Caco-2 (cell line): ENCODE measurements around the gene RALGDS. TPM values are rescaled to one million over a fixed set of nuclear protein-coding genes. Genes with fewer than 3 reads are reported as not detected.

ENCODE experiments used
- BruUV-seq: library from RNA; stranded (reverse); fragments of 400-500 nt; replicated peaks from 2 replicates; lab custom pipeline; 2021; lab: Mats Ljungman, UMichigan
- CTCF ChIA-PET: fragments of 300-600 bp; sonication (Branson Sonifier 250); formaldehyde crosslinking; loops from one replicate; lab custom pipeline; 2022; ENCODE audit warnings: antibody characterized with exemption; lab: Charles Lee
- POLR2A ChIA-PET: fragments of 300-600 bp; sonication (Branson Sonifier 250); formaldehyde crosslinking; loops from one replicate; lab custom pipeline; 2022; ENCODE audit warnings: antibody characterized with exemption; lab: Charles Lee
- DNase-seq, 2 experiments: peaks; one replicate each; pipeline versions ENCODE4 v3.0.0 to v3.0.0-alpha.2; 2020 to 2022
- H3K27me3 ChIP-seq: replicated peaks from 2 replicates; pipeline ENCODE4 v1.6.0; 2011; ENCODE audit warnings: low read length; ENCODE audit not compliant: control insufficient read depth, insufficient read depth
- H3K36me3 ChIP-seq: 2 replicates; pipeline ENCODE4 v1.5.1; 2011; ENCODE audit warnings: low read length; ENCODE audit not compliant: control insufficient read depth, insufficient read depth
- H3K4me1 ChIP-seq: fragments of 250-450 bp; sonication (Bioruptor Pico); 2 replicates; pipeline ENCODE4 v1.5.1; 2020; ENCODE audit warnings: mild to moderate bottlenecking
- H3K4me3 ChIP-seq: 2 replicates; pipeline ENCODE4 v1.5.1; 2011; ENCODE audit warnings: low read depth, mild to moderate bottlenecking, control low read depth, low read length
- H3K9me3 ChIP-seq: fragments of 250-450 bp; sonication (Bioruptor Pico); 2 replicates; pipeline ENCODE4 v1.5.1; 2020; ENCODE audit warnings: mild to moderate bottlenecking, moderate library complexity
- H3K27ac Mint-ChIP-seq: one replicate; pipeline ENCODE4 v1.8.0; 2022; ENCODE audit warnings: mixed read lengths; ENCODE audit not compliant: unreplicated experiment
- H3K27me3 Mint-ChIP-seq: one replicate; pipeline ENCODE4 v1.8.0; 2022; ENCODE audit warnings: mixed read lengths; ENCODE audit not compliant: insufficient read depth, unreplicated experiment
- H3K36me3 Mint-ChIP-seq: one replicate; pipeline ENCODE4 v1.8.0; 2022; ENCODE audit warnings: mild to moderate bottlenecking, mixed read lengths; ENCODE audit not compliant: insufficient read depth, unreplicated experiment
- H3K4me1 Mint-ChIP-seq: one replicate; pipeline ENCODE4 v1.8.0; 2022; ENCODE audit warnings: low read depth, mixed read lengths; ENCODE audit not compliant: unreplicated experiment
- H3K4me3 Mint-ChIP-seq: one replicate; pipeline ENCODE4 v1.8.0; 2022; ENCODE audit warnings: mild to moderate bottlenecking, moderate library complexity, mixed read lengths; ENCODE audit not compliant: unreplicated experiment
- H3K9me3 Mint-ChIP-seq: one replicate; pipeline ENCODE4 v1.8.0; 2022; ENCODE audit warnings: mixed read lengths; ENCODE audit not compliant: unreplicated experiment
- intact Hi-C: fragments of 100-400 bp; cut with micrococcal nuclease; formaldehyde crosslinking; loops from one replicate; pipeline ENCODE4 v1.10.0; 2022; ENCODE audit not compliant: unreplicated experiment
- total RNA-seq: library from RNA; stranded (reverse); gene quantifications from 2 replicates; pipeline ENCODE4 v1.2.3, GENCODE V29; 2022
- TF ChIP-seq, protein P1 (sequence below), 2 experiments: fragments of 200-600 bp in 1 of 2; IDR thresholded peaks; 1 replicate in 1 of 2; 2 replicates in 1 of 2; pipeline versions ENCODE4 v1.5.1 to v1.8.0; 2011 to 2022; ENCODE audit warnings: antibody characterized with exemption in 1 of 2, control low read depth in 1 of 2, inconsistent platforms in 1 of 2, low read depth in 1 of 2, low read length in 1 of 2, mild to moderate bottlenecking in 1 of 2, moderate library complexity in 1 of 2; ENCODE audit not compliant: insufficient read depth in 1 of 2, severe bottlenecking in 1 of 2, unreplicated experiment in 1 of 2

Gene RALGDS
- total RNA-seq, 1 experiment from 2014 or later = 18.7 TPM

DNA sequence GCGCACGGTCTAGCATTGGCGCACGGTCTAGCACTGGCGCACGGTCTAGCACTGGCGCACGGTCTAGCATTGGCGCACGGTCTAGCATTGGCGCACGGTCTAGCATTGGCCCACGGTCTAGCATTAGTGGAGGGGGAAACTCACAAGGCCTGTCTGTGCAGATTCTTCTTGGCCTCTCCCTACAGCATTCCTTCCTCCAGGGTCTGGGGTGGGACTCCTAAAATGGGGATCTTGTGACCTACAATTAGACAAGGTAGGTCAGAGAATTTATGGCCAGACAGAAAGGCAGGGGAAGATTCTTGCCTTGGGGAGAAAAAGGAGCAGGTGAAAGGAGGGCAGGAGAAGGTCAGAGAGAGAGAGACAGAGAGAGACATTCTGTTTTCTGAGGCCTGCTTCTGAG is 48.1 kb upstream of the RALGDS start:
- TF ChIP-seq, protein P1, sequence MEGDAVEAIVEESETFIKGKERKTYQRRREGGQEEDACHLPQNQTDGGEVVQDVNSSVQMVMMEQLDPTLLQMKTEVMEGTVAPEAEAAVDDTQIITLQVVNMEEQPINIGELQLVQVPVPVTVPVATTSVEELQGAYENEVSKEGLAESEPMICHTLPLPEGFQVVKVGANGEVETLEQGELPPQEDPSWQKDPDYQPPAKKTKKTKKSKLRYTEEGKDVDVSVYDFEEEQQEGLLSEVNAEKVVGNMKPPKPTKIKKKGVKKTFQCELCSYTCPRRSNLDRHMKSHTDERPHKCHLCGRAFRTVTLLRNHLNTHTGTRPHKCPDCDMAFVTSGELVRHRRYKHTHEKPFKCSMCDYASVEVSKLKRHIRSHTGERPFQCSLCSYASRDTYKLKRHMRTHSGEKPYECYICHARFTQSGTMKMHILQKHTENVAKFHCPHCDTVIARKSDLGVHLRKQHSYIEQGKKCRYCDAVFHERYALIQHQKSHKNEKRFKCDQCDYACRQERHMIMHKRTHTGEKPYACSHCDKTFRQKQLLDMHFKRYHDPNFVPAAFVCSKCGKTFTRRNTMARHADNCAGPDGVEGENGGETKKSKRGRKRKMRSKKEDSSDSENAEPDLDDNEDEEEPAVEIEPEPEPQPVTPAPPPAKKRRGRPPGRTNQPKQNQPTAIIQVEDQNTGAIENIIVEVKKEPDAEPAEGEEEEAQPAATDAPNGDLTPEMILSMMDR (IDR thresholded peaks at IDR 0.05; ENCODE audit: insufficient read depth in 1 of 2, low read depth in 1 of 2, low read length in 1 of 2, severe bottlenecking in 1 of 2, unreplicated experiment in 1 of 2) = no peak
- H3K9me3 ChIP-seq = no peaks in the 10 kb centered on the region
- POLR2A ChIA-PET = interaction anchor here (0.5 kb wide), 1 partner anchor 9 kb away, joined by 5 read pairs; no protein-coding TSS in a partner anchor
- Mint-ChIP-seq H3K4me3 (no peak overlapping the region), H3K4me1 (peaks cover 18% of the 10 kb centered on the region), H3K9me3 (no peaks in the 10 kb centered on the region), H3K27ac (peak overlapping the region; percentile 54), H3K27me3 (peaks cover 3% of the 10 kb centered on the region), H3K36me3 (no peaks in the 10 kb centered on the region)
- peaks cover 12% of the 10 kb centered on the region for H3K4me1 ChIP-seq
- BruUV-seq = no TSS peak
- CTCF ChIA-PET = no interaction called here
- intact Hi-C loops = no loop called here
- no peaks in the 10 kb centered on the region for H3K36me3 ChIP-seq
- no peaks in the 10 kb centered on the region for H3K27me3 ChIP-seq
- H3K4me3 ChIP-seq = no peak overlapping the region
- peak; percentile 34 to 80 for DNase-seq

DNA sequence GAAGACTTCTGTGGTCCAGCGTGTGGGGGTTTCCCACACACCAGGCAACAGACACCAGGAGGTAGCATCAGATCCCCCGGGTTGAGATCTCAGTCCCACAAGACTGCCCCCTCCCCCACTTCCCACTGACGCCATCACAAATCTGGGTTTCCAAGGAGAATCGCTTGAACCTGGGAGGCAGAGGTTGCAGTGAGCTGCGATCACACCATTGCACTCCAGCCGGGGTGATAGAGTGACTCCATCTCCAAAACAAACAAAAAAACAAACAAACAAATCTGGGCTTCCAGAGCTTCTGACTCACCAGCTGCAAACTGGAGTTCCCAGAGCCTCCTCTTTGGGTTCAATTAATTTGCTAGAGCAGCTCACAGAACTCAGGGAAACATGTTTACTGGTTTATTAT is 47.4 kb upstream of the RALGDS start:
- DNase-seq = peak in 1 of 2 experiments; percentile 15
- Mint-ChIP-seq H3K4me3 (no peak overlapping the region), H3K36me3 (no peaks in the 10 kb centered on the region), H3K4me1 (peaks cover 18% of the 10 kb centered on the region), H3K27me3 (peaks cover 3% of the 10 kb centered on the region), H3K9me3 (no peaks in the 10 kb centered on the region), H3K27ac (peak overlapping the region; percentile 54)
- BruUV-seq = no TSS peak
- TF ChIP-seq, protein P1 (IDR thresholded peaks at IDR 0.05; ENCODE audit: insufficient read depth in 1 of 2, low read depth in 1 of 2, low read length in 1 of 2, severe bottlenecking in 1 of 2, unreplicated experiment in 1 of 2) = no peak
- intact Hi-C loops = no loop called here
- Histone ChIP-seq H3K4me3 (no peak overlapping the region), H3K9me3 (no peaks in the 10 kb centered on the region), H3K36me3 (no peaks in the 10 kb centered on the region), H3K27me3 (no peaks in the 10 kb centered on the region), H3K4me1 (peaks cover 12% of the 10 kb centered on the region)
- ChIA-PET CTCF (no interaction called here), POLR2A (no interaction called here)

DNA sequence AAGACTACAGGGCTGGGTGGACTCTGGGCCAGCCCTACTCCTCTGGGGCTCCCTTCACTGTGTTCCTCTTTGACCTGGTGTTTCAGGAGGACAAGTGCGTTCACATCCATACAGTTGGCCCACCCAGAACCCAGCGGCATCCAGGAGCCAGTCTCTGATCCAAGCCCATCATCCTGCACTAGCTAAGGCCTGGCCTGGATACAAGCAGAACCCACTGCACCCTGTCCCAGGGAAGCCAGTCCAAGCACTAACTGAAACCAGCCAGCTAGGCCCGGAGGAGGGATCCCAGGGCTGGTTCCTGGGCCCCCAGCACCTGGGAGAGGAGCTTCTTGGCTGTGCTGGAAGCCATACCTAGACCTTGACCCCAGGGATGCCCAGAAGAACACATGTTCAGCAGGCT is 46.7 kb upstream of the RALGDS start:
- ChIA-PET POLR2A (interaction anchor here (0.5 kb wide), 1 partner anchor 18 kb away, joined by 7 read pairs; no protein-coding TSS in a partner anchor), CTCF (no interaction called here)
- Mint-ChIP-seq H3K9me3 (no peaks in the 10 kb centered on the region), H3K4me1 (peaks cover 18% of the 10 kb centered on the region), H3K27ac (peak overlapping the region; percentile 54), H3K4me3 (no peak overlapping the region), H3K36me3 (no peaks in the 10 kb centered on the region), H3K27me3 (peaks cover 3% of the 10 kb centered on the region)
- H3K4me1 ChIP-seq = peaks cover 12% of the 10 kb centered on the region
- H3K9me3 ChIP-seq = no peaks in the 10 kb centered on the region
- intact Hi-C loops = no loop called here
- no TSS peak for BruUV-seq
- no peaks in the 10 kb centered on the region for H3K36me3 ChIP-seq
- DNase-seq = peak in 1 of 2 experiments; percentile 18
- H3K4me3 ChIP-seq = no peak overlapping the region
- TF ChIP-seq, protein P1 (IDR thresholded peaks at IDR 0.05; ENCODE audit: insufficient read depth in 1 of 2, low read depth in 1 of 2, low read length in 1 of 2, severe bottlenecking in 1 of 2, unreplicated experiment in 1 of 2) = no peak
- H3K27me3 ChIP-seq = no peaks in the 10 kb centered on the region
